Measurements from ENCODE around the gene PLPP4.
"Not testable (repeated sequence)": the region's sequence is repeated elsewhere in the genome, so short reads cannot be mapped to it uniquely, and the experiment has no call there.

PLPP4 gene

DNA sequence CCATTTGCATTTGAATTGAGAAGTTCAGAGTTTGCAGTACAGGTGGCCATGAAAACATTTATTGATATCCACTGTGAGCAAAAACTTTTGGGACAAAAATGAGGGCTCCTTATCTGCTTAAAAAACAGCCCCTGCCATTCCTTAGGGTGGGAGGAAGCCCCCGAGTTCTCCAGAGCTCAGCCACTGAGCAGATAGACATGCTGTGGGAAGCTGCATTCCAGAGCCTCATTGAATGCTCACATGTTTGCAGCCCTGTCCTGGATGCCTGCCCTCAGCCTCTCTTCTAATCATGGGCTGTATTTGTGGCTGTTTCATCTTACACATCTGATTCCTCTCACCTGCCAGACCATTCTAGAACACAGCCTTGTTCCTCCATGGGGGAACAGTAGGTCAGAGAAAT lies 33.3 kb downstream of the PLPP4 start:
- no peak for DNase-seq (ENCODE audit: low spot score)

- no peak for DNase-seq (ENCODE audit: low spot score)
Measured at GRCh38 chr10:120492346-120492745, 35.3 kb downstream of the PLPP4 start.

GRCh38 chr10:120493411-120494312 lies 36.6 kb downstream of the PLPP4 start:
- no peak for DNase-seq (ENCODE audit: low spot score)

DNA sequence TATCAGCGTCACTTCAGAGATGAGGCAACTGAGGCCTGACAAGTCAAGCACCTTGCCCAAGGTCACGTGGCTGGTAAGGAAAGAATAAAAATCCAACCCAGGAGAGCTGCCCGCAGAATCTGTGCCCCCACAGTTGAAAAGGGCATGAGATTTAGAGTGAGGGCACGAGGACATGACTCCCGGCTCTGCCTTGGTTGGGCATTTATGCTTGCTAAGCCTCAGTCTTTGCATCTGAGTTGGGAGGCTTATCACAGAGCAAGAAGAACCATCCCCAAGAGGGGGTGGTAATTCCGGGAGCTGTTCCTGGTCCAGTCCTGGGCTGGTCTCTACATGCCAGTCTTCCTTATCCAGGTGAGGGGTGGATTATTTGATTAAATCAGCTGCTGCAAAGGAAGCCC lies 37.3 kb downstream of the PLPP4 start:
- no peak for DNase-seq (ENCODE audit: low spot score)

DNA sequence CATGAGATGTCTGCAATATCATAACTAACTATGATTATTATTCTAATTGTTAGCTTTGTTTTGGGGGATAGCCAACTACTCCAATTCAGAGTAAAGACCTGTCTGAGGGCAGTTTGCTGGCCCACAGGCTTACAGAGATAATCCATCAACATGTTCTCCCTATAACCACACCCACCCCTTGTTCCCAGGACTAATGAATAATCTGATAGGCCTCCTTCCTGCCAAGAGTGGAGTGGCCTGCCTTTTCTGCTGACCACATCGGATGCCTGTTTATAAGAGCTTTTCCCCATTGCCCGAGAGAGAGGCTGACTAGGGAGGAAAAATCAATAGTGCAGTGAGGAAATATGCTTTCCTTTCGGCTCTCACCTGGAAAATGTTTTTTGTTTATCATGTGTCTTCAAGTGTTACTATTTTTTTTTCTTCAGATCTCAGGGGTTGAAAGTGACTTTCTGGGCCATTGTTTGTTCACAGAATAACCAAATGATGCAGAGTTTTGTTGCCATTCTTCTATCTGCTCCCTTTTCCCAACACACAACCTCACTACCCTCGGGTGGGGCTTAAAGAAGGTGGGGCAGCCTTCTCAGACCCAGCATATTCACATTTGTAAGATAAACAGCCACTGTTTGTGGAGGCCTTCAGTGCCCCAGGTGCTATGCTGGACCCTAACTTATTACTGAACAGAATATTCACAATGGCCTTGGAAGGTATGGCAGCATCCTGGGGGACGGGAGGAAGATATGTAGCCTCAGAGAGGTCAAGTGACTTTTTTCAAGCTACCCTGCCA lies 38.4 kb downstream of the PLPP4 start:
- DNase-seq (ENCODE audit: low spot score) = no peak

DNA sequence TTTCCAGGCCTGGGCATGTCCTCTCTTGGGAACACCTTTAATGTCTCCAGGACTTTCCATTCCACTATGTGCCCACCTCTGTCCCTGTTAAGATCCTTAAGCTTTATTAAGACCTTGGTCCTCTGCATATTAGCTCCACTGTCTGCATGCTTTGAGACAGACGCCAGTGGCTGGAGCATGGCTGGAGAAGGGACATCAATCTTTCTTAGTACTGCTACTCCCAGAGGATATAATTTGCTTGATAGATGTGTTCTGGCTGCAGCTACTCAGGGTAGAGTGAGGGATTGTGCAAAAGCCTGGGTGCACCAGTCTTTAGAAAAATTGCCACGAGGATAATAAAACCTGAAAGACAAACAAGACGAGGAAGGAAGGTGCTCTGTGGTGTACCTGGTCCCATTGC lies 42.9 kb downstream of the PLPP4 start:
- no peak for DNase-seq (ENCODE audit: low spot score)

DNA sequence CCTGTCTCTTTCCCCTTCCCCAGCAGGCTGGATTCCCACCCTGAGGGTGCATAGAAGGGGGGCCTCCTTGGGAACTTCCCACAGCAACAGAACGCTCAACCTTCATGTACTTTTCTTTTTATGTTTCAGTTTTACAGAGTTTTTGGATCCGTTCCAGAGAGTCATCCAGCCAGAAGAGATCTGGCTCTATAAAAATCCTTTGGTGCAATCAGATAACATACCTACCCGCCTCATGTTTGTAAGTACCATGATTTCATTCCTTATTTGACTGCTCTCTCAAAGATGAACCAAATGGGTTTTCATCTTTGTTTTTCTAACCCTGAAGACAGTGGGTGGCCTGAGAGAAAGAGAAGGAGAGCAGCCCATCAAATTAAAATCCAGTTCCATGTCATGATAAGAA lies 46.7 kb downstream of the PLPP4 start:
- DNase-seq (ENCODE audit: low spot score) = no peak

- not testable (repeated sequence) for DNase-seq (ENCODE audit: low spot score)
Measured at GRCh38 chr10:120504227-120504626, 47.2 kb downstream of the PLPP4 start.

GRCh38 chr10:120505056-120505455 lies 48.0 kb downstream of the PLPP4 start:
- DNase-seq (ENCODE audit: low spot score) = no peak

DNA sequence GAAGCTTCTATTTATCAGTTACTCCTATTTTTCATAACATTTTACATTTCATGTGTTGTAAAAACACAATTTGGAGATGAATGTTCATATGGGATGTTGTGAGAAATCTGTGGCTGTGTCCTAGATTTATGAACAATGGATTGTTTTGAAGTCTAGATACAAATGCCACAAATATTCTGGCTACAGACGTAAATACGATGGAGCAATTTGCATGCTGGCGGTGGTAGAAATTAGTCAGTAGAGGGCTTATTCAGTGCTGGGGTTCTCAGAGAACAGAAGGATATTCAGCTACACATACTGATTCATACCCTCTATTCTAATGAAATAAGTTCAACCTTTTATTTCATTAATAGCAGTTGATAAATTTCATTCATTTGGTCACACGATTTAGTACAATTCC lies 48.8 kb downstream of the PLPP4 start:
- DNase-seq (ENCODE audit: low spot score) = no peak

DNA sequence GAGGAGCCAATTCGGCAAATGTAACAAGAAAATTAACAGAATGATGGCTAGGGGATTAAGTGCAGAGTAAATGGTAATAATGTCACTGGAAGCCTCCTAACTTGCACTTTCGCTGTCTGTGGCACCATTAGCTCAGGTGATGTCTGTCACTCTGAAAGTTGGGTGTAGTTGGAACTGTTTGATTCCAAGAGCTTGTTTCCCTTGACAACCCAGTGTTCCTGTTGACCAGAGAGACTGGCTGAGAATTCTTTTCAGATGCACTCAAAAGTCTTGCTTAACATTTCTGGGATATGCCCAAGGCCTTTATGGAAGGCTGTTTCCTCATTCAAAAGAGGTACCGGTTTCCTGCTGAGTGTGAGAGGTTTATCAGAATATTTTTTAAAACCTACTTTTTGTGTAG lies 49.6 kb downstream of the PLPP4 start:
- no peak for DNase-seq (ENCODE audit: low spot score)

DNA sequence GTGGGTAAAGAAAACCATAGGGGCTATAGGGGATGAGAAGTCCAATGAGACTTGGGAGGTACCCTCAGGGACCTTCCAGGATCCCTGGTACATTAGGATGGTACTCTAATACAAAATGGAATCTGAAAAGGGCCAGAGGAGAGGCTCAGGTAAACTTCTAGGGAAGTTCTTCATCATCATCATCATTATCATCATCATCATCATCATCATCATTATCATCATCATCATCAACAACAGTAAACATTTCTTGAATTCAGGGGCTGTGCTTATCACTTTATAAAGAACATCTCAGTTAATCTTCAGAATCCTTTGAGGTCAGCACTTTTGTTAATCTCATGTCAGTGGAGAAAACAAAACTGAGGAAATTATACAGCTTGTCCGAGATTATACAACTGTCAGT lies 50.1 kb downstream of the PLPP4 start:
- no peak for DNase-seq (ENCODE audit: low spot score)

DNA sequence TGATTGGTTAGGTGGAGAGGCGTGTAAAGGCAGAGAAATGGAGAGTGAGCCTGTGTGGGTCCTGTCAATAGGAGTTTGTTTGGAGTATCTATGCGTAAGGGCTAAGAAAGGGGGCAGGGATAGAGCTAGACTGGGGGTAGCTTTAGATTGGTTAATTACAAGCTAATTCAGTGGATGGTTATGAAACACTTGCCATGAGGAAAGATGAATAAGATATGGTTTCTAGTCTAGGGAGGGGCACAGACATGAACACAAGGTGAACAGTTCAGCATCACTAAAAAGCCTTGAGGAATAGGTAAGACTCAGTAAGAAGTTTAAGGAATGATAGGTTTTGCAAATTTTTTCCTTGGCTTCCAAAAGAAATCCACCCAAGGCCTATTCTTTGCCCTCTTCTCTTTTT lies 50.6 kb downstream of the PLPP4 start:
- no peak for DNase-seq (ENCODE audit: low spot score)

- no peak for DNase-seq (ENCODE audit: low spot score)
Measured at GRCh38 chr10:120508393-120508792, 51.4 kb downstream of the PLPP4 start.

DNA sequence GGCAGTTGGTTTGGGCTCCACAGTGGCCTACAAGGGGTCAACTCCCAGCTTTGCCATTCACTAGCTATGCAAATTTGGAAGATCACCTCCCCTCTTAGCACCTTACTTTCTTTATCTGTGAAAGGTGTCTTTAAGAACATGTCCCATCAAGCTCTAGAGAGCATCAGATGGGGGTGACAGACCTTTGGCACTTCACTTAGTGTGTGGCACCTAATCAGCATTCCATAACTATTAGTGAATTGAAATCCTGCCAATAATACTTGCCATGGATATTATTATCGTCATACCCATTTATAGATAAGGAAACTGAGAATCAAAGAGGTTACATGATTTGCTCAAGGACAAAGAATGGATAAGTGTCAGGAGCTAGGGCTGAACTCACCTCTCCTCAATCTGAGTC lies 51.9 kb downstream of the PLPP4 start:
- no peak for DNase-seq (ENCODE audit: low spot score)

DNA sequence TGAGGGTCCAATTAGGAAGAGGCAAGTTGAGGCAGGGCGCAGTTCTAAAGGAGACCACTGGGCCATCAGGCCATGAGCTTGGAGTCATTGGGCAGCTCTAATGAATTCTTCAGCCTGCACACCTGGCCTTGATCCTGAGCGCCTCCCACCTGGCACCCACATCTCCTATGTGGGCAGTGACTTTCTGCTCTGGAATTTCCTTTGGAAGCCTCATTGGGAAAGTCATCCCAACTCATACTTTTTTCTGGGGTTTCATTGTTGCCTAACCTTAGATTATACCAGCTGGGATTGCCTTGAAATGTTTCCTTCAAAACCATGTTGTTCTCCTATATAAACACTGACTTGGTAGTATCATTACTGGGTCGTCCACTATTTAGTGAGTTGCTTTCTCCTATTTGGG lies 54.1 kb downstream of the PLPP4 start:
- DNase-seq (ENCODE audit: low spot score) = no peak

DNA sequence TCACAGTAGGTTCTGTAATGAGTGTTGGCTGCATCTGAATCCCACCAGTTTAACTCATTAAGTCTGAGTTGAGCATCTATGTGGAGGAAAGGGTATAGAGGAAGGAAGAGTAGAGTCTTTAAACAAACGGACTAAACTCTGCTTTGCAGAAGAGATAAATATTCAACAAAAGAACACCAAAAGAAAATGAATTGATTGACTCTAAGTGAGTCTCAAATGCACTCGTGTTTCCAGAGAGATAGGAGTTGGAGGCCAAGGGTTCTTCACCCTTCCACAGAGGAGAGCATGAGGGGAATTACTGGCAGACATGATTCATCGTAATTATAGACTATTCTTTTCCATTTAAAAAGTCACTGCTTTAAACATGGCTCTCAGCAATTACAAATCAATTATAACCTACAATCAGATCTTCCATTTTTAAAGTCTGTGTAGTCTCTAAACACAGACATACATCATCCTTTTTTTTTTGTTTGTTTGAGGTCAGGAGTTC lies 56.3 kb downstream of the PLPP4 start:
- DNase-seq (ENCODE audit: low spot score) = no peak

DNA sequence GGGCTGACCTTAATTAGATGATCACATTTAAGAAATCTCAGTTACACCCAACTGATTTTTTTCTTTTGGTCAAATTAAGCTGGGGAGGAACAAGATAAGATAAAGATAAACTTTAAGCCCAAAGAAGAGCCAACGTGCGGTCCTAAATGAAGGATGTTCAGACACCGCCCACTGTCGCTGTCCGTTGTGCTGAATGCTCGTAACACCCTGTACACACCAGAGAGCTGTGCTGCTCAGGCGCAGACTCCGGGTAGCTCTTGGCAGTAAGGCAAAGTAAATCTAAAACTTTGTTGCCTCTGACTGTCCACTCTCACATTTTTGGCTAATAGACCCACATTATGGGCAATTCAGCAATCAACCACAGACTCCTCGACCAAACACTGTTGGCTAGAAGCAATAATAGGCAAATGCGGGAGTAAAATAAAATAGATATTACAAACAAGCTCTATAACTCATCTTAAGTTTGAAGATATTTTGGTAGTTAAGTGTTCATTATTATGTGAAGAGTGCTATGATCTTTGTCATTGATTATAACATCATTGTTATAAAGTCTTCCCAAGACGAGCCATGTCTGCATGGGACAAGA lies 57.1 kb downstream of the PLPP4 start:
- DNase-seq (ENCODE audit: low spot score) = no peak

DNA sequence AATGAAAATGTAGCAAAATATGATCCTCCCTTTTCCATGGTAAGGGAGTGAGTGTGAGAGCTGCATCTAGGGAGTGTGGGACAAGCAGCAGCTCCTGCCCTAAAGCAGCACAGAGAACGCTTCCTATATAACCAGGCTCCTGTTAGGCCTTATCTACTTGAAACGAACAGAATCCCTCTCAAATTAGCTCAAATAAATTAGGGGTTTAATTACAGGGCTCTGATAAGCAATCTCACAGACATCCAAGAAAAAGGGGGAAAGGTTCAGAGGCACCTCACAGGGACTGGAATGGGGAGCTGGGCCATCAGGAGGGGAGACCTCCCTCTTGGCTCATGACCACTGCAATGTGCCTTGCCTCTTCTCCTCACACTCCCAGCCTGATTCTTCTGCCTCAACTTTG lies 57.9 kb downstream of the PLPP4 start:
- no peak for DNase-seq (ENCODE audit: low spot score)

DNA sequence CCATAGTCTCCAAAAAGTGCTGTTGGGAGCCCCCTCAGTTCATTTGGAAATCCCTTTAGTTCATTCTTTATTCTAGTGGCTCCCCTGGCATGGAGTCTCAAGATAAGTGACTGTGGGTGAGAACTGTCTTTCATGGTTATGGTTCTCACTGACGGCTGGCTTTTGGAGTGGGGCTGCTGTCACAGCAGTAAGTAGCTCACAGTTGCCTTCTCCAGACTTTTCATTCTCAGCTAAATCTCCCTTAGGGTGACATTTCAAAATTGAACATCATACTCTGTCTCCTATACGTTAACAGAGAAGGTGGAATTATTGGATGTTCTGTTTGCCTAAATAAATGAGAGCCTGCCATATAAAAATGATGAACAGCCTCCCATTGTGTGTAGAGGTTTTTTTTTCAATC lies 58.7 kb downstream of the PLPP4 start:
- DNase-seq (ENCODE audit: low spot score) = no peak

GRCh38 chr10:120516426-120516825 lies 59.4 kb downstream of the PLPP4 start:
- DNase-seq (ENCODE audit: low spot score) = no peak

DNA sequence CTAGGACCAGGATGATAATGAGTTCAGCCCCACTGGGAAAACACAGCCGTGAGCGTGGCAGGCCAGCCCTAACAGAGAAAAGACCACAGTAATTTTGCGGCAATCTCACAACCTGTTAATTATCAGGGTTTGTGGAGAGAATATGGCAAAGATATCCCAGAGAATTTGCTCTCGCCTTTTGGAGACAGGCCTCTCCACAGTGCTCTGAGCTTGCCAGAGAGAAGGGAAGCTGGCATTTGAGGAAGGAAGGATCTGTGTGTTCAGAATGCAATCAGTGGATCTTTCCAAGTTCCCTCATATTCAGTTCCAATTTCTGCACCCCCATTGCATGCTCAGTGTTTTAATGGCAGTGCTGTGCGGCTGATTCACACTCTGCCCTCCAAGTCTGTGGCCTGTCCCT lies 60.2 kb downstream of the PLPP4 start:
- DNase-seq (ENCODE audit: low spot score) = no peak
